Measurements from ENCODE around the gene DNMT3A.

DNA sequence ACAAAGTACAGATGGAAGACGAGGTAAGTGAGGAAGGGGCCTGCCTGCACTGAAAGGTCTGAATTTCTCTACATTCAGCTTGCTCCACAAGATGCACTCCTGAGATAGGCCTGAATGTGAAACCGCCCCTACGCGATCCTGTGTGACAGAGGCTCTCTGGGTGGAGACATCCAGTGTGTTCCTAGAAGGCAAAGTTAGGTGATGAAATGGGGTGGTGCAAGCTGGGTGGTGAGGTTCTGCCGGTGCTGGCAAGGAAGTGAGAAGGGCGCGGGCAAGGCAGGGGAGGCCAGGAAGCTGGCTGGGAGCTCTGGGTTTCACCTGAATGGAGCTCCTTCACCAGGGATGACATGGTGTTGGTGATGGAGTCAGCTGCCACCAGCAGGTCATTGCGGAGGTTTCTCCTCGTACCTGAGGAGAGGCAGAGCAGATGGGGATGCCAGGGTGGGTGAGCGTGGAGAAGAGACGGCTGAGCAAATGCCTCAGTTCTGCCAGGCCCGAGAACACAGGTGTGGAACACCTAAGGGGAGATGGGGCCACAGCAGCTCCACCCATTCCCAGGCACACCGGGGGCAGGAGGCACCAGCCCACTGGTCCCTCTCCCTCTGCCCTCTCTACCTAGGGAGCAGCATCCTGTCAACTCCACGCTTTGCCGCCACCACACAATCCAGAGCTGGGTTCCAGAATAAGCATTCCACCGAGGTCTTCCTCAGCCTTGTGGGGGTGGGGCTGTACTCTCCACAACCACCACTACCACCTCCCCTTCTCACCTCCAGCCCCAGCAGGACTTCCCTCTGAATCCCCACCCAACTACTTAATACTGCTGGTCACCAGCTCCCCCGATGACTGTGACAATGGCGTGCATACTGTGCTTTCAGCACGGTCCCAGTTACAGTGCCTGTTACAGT, 45.5 kb upstream of the DNMT3A start:
- no peak for TF ChIP-seq CTCF (IDR thresholded peaks at IDR 0.05; ENCODE audit: insufficient read depth, low read depth, low read length)
- TF ChIP-seq EZH2 (IDR thresholded peaks at IDR 0.05; ENCODE audit: insufficient read depth, low read length): no peak
